ENCODE results near the gene MED6.

DNA sequence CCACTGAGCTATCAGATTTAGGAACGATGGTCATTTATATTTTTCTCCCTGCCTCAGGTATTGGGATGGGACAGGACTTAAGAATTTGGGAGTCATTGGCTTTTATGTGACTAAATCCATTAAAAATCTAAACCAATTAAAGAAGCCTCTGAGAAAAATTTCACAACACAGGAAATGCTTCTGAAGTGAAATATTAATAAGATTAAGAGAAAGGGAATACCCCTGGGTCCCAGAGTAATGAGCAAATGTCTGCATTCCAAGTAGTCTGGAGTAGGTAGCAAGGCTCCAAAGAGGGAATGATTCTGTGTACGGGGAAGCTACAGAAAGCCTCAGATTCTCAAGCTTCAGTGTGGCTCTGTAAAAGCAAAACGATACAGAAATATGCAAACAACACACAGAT lies 707 bp upstream of the MED6 start:
- TF ChIP-seq, protein P1, sequence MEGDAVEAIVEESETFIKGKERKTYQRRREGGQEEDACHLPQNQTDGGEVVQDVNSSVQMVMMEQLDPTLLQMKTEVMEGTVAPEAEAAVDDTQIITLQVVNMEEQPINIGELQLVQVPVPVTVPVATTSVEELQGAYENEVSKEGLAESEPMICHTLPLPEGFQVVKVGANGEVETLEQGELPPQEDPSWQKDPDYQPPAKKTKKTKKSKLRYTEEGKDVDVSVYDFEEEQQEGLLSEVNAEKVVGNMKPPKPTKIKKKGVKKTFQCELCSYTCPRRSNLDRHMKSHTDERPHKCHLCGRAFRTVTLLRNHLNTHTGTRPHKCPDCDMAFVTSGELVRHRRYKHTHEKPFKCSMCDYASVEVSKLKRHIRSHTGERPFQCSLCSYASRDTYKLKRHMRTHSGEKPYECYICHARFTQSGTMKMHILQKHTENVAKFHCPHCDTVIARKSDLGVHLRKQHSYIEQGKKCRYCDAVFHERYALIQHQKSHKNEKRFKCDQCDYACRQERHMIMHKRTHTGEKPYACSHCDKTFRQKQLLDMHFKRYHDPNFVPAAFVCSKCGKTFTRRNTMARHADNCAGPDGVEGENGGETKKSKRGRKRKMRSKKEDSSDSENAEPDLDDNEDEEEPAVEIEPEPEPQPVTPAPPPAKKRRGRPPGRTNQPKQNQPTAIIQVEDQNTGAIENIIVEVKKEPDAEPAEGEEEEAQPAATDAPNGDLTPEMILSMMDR (IDR thresholded peaks at IDR 0.05; ENCODE audit: low read length) = no peak
- TF ChIP-seq EZH2phosphoT487 (IDR thresholded peaks at IDR 0.05; ENCODE audit: low read length) = no peak
- no peak for TF ChIP-seq EZH2 (optimal IDR thresholded peaks at IDR 0.05; ENCODE audit: low read depth, low read length)

Measured in MM.1S (cell line).